Measurements from ENCODE around the gene TPO.

The TPO gene

GRCh38 chr2:1528273-1529064 lies 115.2 kb downstream of the TPO start:
- DNase-seq (ENCODE audit: low read depth in 2 of 2) = no peak
- H3K4me3 ChIP-seq (replicated peaks in 1 of 2; ENCODE audit: low read depth in 2 of 2, low read length in 2 of 2) = no peak overlapping the region
- TF ChIP-seq CTCF (IDR thresholded peaks at IDR 0.05; ENCODE audit: low read depth, low read length) = no peak

GRCh38 chr2:1538663-1539062 lies 125.4 kb downstream of the TPO start:
- DNase-seq (ENCODE audit: low read depth in 2 of 2) = peak; percentile 12 to 37
- TF ChIP-seq CTCF (IDR thresholded peaks at IDR 0.05; ENCODE audit: low read depth, low read length) = peak; percentile 51

GRCh38 chr2:1539441-1539840 lies 126.2 kb downstream of the TPO start:
- H3K4me3 ChIP-seq (replicated peaks in 1 of 2; ENCODE audit: low read depth in 2 of 2, low read length in 2 of 2) = no peak overlapping the region
- TF ChIP-seq CTCF (IDR thresholded peaks at IDR 0.05; ENCODE audit: low read depth, low read length) = no peak
- DNase-seq (ENCODE audit: low read depth in 2 of 2) = no peak

More at GRCh38 chr2:1538663-1539062, 125.4 kb downstream of the TPO start:
- no peak overlapping the region for H3K4me3 ChIP-seq (replicated peaks in 1 of 2; ENCODE audit: low read depth in 2 of 2, low read length in 2 of 2)

- H3K4me3 ChIP-seq (replicated peaks in 1 of 2; ENCODE audit: low read depth in 2 of 2, low read length in 2 of 2) = no peak overlapping the region
- DNase-seq (ENCODE audit: low read depth in 2 of 2) = no peak
- no peak for TF ChIP-seq CTCF (IDR thresholded peaks at IDR 0.05; ENCODE audit: low read depth, low read length)
Measured at GRCh38 chr2:1539973-1540372, 126.7 kb downstream of the TPO start.

DNA sequence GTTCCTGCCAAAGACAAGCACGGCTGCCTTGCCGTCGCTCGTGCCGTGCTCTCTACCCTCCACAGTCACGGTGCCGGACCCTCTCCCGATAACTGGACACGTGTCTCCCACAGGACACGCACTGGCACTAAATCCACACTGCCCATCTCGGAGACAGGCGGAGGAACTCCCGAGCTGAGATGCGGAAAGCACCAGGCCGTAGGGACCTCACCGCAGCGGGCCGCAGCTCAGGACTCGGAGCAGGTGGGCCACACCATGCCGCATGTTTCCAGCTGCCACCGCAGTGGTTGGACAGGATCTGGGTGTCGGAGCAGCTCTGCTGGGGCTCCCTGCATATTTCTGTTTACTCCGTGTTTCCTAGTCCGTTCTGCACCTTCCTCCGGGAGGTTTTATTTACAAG lies 127.2 kb downstream of the TPO start:
- no peak for TF ChIP-seq CTCF (IDR thresholded peaks at IDR 0.05; ENCODE audit: low read depth, low read length)
- DNase-seq (ENCODE audit: low read depth in 2 of 2) = no peak
- no peak overlapping the region for H3K4me3 ChIP-seq (replicated peaks in 1 of 2; ENCODE audit: low read depth in 2 of 2, low read length in 2 of 2)

- no peak for TF ChIP-seq CTCF (IDR thresholded peaks at IDR 0.05; ENCODE audit: low read depth, low read length)
- no peak for DNase-seq (ENCODE audit: low read depth in 2 of 2)
- no peak overlapping the region for H3K4me3 ChIP-seq (replicated peaks in 1 of 2; ENCODE audit: low read depth in 2 of 2, low read length in 2 of 2)
Measured at GRCh38 chr2:1541040-1541439, 127.8 kb downstream of the TPO start.
